Transverse colon (tissue), 4 donors: Measurements from ENCODE around the gene LRSAM1. TPM values are rescaled to one million over a fixed set of nuclear protein-coding genes. Genes with fewer than 3 reads are reported as not detected.
A peak's percentile ranks its signal among the peaks of the same experiment; 100 is the strongest.

Experiments
- DNase-seq: peaks from one replicate; pipeline ENCODE4 v3.0.0-alpha.2; 2019
- H3K27ac ChIP-seq, 4 donors: fragments of 200-600 bp; sonication (generic); 2 replicates each; pipeline ENCODE4 v1.5.1; 2016 to 2018; ENCODE audit warnings: inconsistent platforms in 4 of 4
- H3K27me3 ChIP-seq: fragments of 200-600 bp; sonication (generic); 2 replicates; pipeline ENCODE4 v1.5.1; 2017; ENCODE audit warnings: inconsistent platforms
- H3K36me3 ChIP-seq, 4 donors: fragments of 200-600 bp; sonication (generic); 2 replicates each; pipeline ENCODE4 v1.5.1; 2017 to 2019; ENCODE audit warnings: inconsistent platforms in 4 of 4
- H3K4me1 ChIP-seq, 4 donors: fragments of 200-600 bp; sonication (generic); 2 replicates each; pipeline ENCODE4 v1.5.1; 2017 to 2020; ENCODE audit warnings: inconsistent platforms in 4 of 4
- H3K4me3 ChIP-seq, 4 donors: fragments of 200-600 bp; sonication (generic); 1 replicate in 1 of 4; 2 replicates in 3 of 4; pipeline versions ENCODE4 v1.5.1 to v1.6.1; 2017 to 2019; ENCODE audit warnings: inconsistent platforms in 4 of 4
- H3K9me3 ChIP-seq, 2 donors: fragments of 200-600 bp; sonication (generic); 2 replicates each; pipeline ENCODE4 v1.5.1; 2017 to 2019; ENCODE audit warnings: inconsistent platforms in 2 of 2
- CTCF ChIP-seq, 5 experiments: fragments of 200-600 bp in 3 of 5; fragments of 450-650 bp in 2 of 5; sonication (generic) in 3 of 5; IDR thresholded peaks; 1 replicate in 2 of 5; 2 replicates in 3 of 5; pipeline ENCODE4 v1.5.1; 2016 to 2017; ENCODE audit warnings: antibody characterized with exemption in 5 of 5, inconsistent platforms in 3 of 5, mild to moderate bottlenecking in 2 of 5, moderate library complexity in 1 of 5
- EP300 ChIP-seq: sonication (generic); formaldehyde crosslinking; IDR thresholded peaks from one replicate; pipeline ENCODE4 v1.6.1; 2017; ENCODE audit warnings: antibody characterized with exemption, low read depth
- POLR2A ChIP-seq: fragments of 450-650 bp; IDR thresholded peaks from one replicate; pipeline ENCODE4 v1.6.1; 2016; ENCODE audit warnings: antibody characterized with exemption, mild to moderate bottlenecking, moderate library complexity
- POLR2AphosphoS5 ChIP-seq, 3 donors: sonication (generic); formaldehyde crosslinking; IDR thresholded peaks; one replicate each; pipeline ENCODE4 v1.6.1; 2016; ENCODE audit warnings: antibody characterized with exemption in 3 of 3
- WGBS, 2 donors: methylation state at CpG; one replicate each; pipeline ENCODE4 v1.1.5; 2018; ENCODE audit warnings: low coverage in 1 of 2; 5-methylcytosine and 5-hydroxymethylcytosine counted together
- in situ Hi-C, 4 donors: fragments of 200-750 bp; cut with MboI; loops; one replicate each; pipeline versions ENCODE4 v1.15.0 to v1.15.1; 2017; ENCODE audit warnings: low sequenced_read_pairs in 3 of 4, low pct_ligation_motif_present in 1 of 4, low pct_unique_long_range_greater_than_20kb in 1 of 4
- intact Hi-C: fragments of 100-400 bp; cut with DNase I; formaldehyde crosslinking; loops from one replicate; pipeline ENCODE4 v1.15.1; 2023; ENCODE audit warnings: low total_unique reads
- total RNA-seq, 4 donors: library from RNA; depleted of rRNA; stranded (reverse); fragments of >200 nt; gene quantifications; one replicate each; pipeline ENCODE4 v1.1.0, GENCODE V29; 2016

Gene LRSAM1
- total RNA-seq, 4 donors from 2014 or later: 16.2 to 39.2 (median 26.2) TPM

- Histone ChIP-seq H3K36me3 (no peaks in the 10 kb centered on the region), H3K4me1 (peaks cover 14 to 39% (median 18%) of the 10 kb centered on the region in 4 donors), H3K4me3 (no peak overlapping the region), H3K27me3 (no peaks in the 10 kb centered on the region), H3K9me3 (no peaks in the 10 kb centered on the region), H3K27ac (peak overlapping the region; percentile 14 to 72 (median 59))
- WGBS, 2 donors: 78% methylated on average over 8 of the region's 12 CpGs; no CpG with 5 or more reads in 1 of the 2 donors
- DNase-seq: no peak
- intact Hi-C loops: no loop called here
- in situ Hi-C loops: no loop called here
- TF ChIP-seq EP300 (no peak), CTCF (IDR thresholded peaks at IDR 0.05) (peak in 3 of 5 experiments; percentile 7 to 27 (median 14))
These were observed 33.3 kb upstream of the LRSAM1 start for GRCh38 chr9:127418037-127418471.

- no peaks in the 10 kb centered on the region for H3K9me3 ChIP-seq
These were observed 32.0 kb upstream of the LRSAM1 start for GRCh38 chr9:127419348-127419747.

GRCh38 chr9:127421057-127421456, 30.3 kb upstream of the LRSAM1 start:
- Histone ChIP-seq H3K4me1 (peaks cover 28 to 43% (median 33%) of the 10 kb centered on the region in 4 donors), H3K9me3 (no peaks in the 10 kb centered on the region), H3K36me3 (no peaks in the 10 kb centered on the region), H3K27me3 (no peaks in the 10 kb centered on the region), H3K4me3 (no peak overlapping the region), H3K27ac (peak overlapping the region in 1 of 4 donors; percentile 88)
- intact Hi-C loops (no loop called here), in situ Hi-C loops (no loop called here)
- 60 to 82% methylated on average over 1 to 7 of the region's 7 CpGs for whole genome bisulfite sequencing, 2 donors
- no peak for DNase-seq
- no peak for TF ChIP-seq EP300
- TF ChIP-seq POLR2AphosphoS5 (IDR thresholded peaks at IDR 0.05): no peak
- no peak for TF ChIP-seq POLR2A
- TF ChIP-seq CTCF (IDR thresholded peaks at IDR 0.05): no peak

More at GRCh38 chr9:127419348-127419747, 32.0 kb upstream of the LRSAM1 start:
- TF ChIP-seq EP300 (no peak), POLR2AphosphoS5 (IDR thresholded peaks at IDR 0.05) (no peak), POLR2A (no peak), CTCF (IDR thresholded peaks at IDR 0.05) (no peak)
- DNase-seq: no peak
- 50 to 84% methylated on average over 2 to 6 of the region's 6 CpGs for WGBS, 2 donors
- Histone ChIP-seq H3K4me3 (no peak overlapping the region), H3K4me1 (peaks cover 19 to 43% (median 21%) of the 10 kb centered on the region in 4 donors), H3K27me3 (no peaks in the 10 kb centered on the region), H3K36me3 (no peaks in the 10 kb centered on the region), H3K27ac (no peak overlapping the region)
- intact Hi-C loops (no loop called here), in situ Hi-C loops (no loop called here)

GRCh38 chr9:127422133-127422782, 29.1 kb upstream of the LRSAM1 start:
- no peak for TF ChIP-seq POLR2AphosphoS5 (IDR thresholded peaks at IDR 0.05)
- no peak for TF ChIP-seq EP300
- no peak for TF ChIP-seq POLR2A
- TF ChIP-seq CTCF (IDR thresholded peaks at IDR 0.05): no peak
- no peak for DNase-seq
- peak overlapping the region; percentile 88 to 96 (median 92) for H3K27ac ChIP-seq

More at GRCh38 chr9:127422133-127422782, 29.1 kb upstream of the LRSAM1 start:
- in situ Hi-C loops (no loop called here), intact Hi-C loops (no loop called here)
- Histone ChIP-seq H3K27me3 (no peaks in the 10 kb centered on the region), H3K4me3 (peak overlapping the region in 1 of 4 donors; percentile 85), H3K36me3 (no peaks in the 10 kb centered on the region), H3K4me1 (peaks cover 23 to 41% (median 30%) of the 10 kb centered on the region in 4 donors), H3K9me3 (no peaks in the 10 kb centered on the region)
- 86% methylated on average over 10 of the region's 10 CpGs; no CpG with 5 or more reads in 1 of the 2 donors for WGBS, 2 donors
